Retinal pigment epithelial cell (primary cell): ENCODE data around the gene GPR26.

Experiments used
- DNase-seq: peaks from one replicate; pipeline ENCODE4 v3.0.0-alpha.2; 2010; ENCODE audit warnings: low read depth
- H3K4me3 ChIP-seq: 2 replicates; pipeline ENCODE4 v1.5.1; 2011; ENCODE audit warnings: mild to moderate bottlenecking, low read length, control low read depth, moderate library complexity
- CTCF ChIP-seq: conservative IDR thresholded peaks from 2 replicates; pipeline ENCODE4 v1.5.1; 2011; ENCODE audit warnings: low read depth, low read length, control low read depth, inconsistent platforms

The GPR26 gene

GRCh38 chr10:123622381-123622780 lies 43.8 kb upstream of the GPR26 start:
- DNase-seq = no peak
- TF ChIP-seq CTCF = no peak
- no peak overlapping the region for H3K4me3 ChIP-seq

- H3K4me3 ChIP-seq = no peak overlapping the region
- no peak for TF ChIP-seq CTCF
These were observed 42.1 kb upstream of the GPR26 start for GRCh38 chr10:123624086-123624485.

GRCh38 chr10:123633106-123633505 lies 33.0 kb upstream of the GPR26 start:
- no peak overlapping the region for H3K4me3 ChIP-seq
- no peak for TF ChIP-seq CTCF
- DNase-seq = no peak

More at GRCh38 chr10:123624086-123624485, 42.1 kb upstream of the GPR26 start:
- no peak for DNase-seq

- H3K4me3 ChIP-seq = no peak overlapping the region
- DNase-seq = no peak
- no peak for TF ChIP-seq CTCF
These were observed 32.5 kb upstream of the GPR26 start for GRCh38 chr10:123633636-123634035.

- H3K4me3 ChIP-seq = no peak overlapping the region
- no peak for DNase-seq
- no peak for TF ChIP-seq CTCF
These were observed 31.9 kb upstream of the GPR26 start for GRCh38 chr10:123634221-123634620.

- no peak overlapping the region for H3K4me3 ChIP-seq
- no peak for TF ChIP-seq CTCF
- DNase-seq = no peak
These were observed 31.0 kb upstream of the GPR26 start for GRCh38 chr10:123635131-123635530.

GRCh38 chr10:123635745-123636144 lies 30.4 kb upstream of the GPR26 start:
- TF ChIP-seq CTCF = no peak
- H3K4me3 ChIP-seq = no peak overlapping the region
- DNase-seq = no peak
